HFF-Myc (cell line): Measurements from ENCODE around the gene TSHR.

Experiments
- DNase-seq: peaks from one replicate; pipeline ENCODE4 v3.0.0-alpha.2; 2011; ENCODE audit warnings: low read depth; ENCODE audit errors: extremely low read depth
- H3K4me3 ChIP-seq: replicated peaks from 2 replicates; pipeline ENCODE4 v1.5.1; 2011; ENCODE audit warnings: low read depth, mild to moderate bottlenecking, control low read depth, low read length
- CTCF ChIP-seq: IDR thresholded peaks from 2 replicates; pipeline ENCODE4 v1.5.1; 2012; ENCODE audit warnings: mild to moderate bottlenecking, low read depth, low read length, control low read depth; ENCODE audit errors: missing control alignments

The TSHR gene

GRCh38 chr14:80958226-80958625 is 2.8 kb downstream of the TSHR start:
- DNase-seq = no peak
- no peak overlapping the region for H3K4me3 ChIP-seq

GRCh38 chr14:80958939-80959338 is 3.5 kb downstream of the TSHR start:
- H3K4me3 ChIP-seq = no peak overlapping the region
- DNase-seq = no peak
- no peak for TF ChIP-seq CTCF

More at GRCh38 chr14:80958226-80958625, 2.8 kb downstream of the TSHR start:
- no peak for TF ChIP-seq CTCF

- TF ChIP-seq CTCF = no peak
- H3K4me3 ChIP-seq = no peak overlapping the region
- DNase-seq = no peak
Measured at GRCh38 chr14:80959496-80959895, 4.1 kb downstream of the TSHR start.

GRCh38 chr14:80965037-80965436 is 9.6 kb downstream of the TSHR start:
- no peak for DNase-seq
- H3K4me3 ChIP-seq = no peak overlapping the region
- TF ChIP-seq CTCF = no peak

- no peak overlapping the region for H3K4me3 ChIP-seq
- no peak for DNase-seq
- no peak for TF ChIP-seq CTCF
Measured at GRCh38 chr14:80973931-80974641, 18.7 kb downstream of the TSHR start.

- TF ChIP-seq CTCF = no peak
- no peak for DNase-seq
- H3K4me3 ChIP-seq = no peak overlapping the region
Measured at GRCh38 chr14:80974679-80975078, 19.3 kb downstream of the TSHR start.

GRCh38 chr14:80977221-80977620 is 21.8 kb downstream of the TSHR start:
- no peak for TF ChIP-seq CTCF
- DNase-seq = no peak
- H3K4me3 ChIP-seq = no peak overlapping the region
